Tibial nerve (tissue), 4 donors: ENCODE data around the gene DZIP1L. TPM values are rescaled to one million over a fixed set of nuclear protein-coding genes. Genes with fewer than 3 reads are reported as not detected.

Experiments used
- DNase-seq, 2 donors: peaks; one replicate each; pipeline ENCODE4 v3.0.0-alpha.2; 2019; ENCODE audit warnings: low spot score in 2 of 2
- H3K27ac ChIP-seq, 4 donors: fragments of 200-600 bp; sonication (generic) in 3 of 4; one replicate each; pipeline ENCODE4 v1.5.1; 2017 to 2019; ENCODE audit warnings: mild to moderate bottlenecking in 1 of 4
- H3K27me3 ChIP-seq, 2 donors: fragments of 200-600 bp; sonication (generic) in 1 of 2; one replicate each; pipeline versions ENCODE4 v1.5.1 to v1.6.0; 2017 to 2019
- H3K36me3 ChIP-seq, 3 donors: fragments of 200-600 bp; sonication (generic); one replicate each; pipeline ENCODE4 v1.5.1; 2018 to 2019
- H3K4me1 ChIP-seq, 4 donors: fragments of 200-600 bp; sonication (generic) in 3 of 4; one replicate each; pipeline ENCODE4 v1.5.1; 2017 to 2019
- H3K4me3 ChIP-seq, 4 donors: fragments of 200-600 bp; sonication (generic) in 3 of 4; one replicate each; pipeline ENCODE4 v1.5.1; 2017 to 2019; ENCODE audit warnings: mild to moderate bottlenecking in 1 of 4, moderate library complexity in 1 of 4
- H3K9me3 ChIP-seq, 4 donors: fragments of 200-600 bp; sonication (generic) in 3 of 4; one replicate each; pipeline ENCODE4 v1.5.1; 2017 to 2019
- CTCF ChIP-seq, 5 experiments: fragments of 200-600 bp in 3 of 5; fragments of 450-650 bp in 2 of 5; sonication (generic) in 3 of 5; IDR thresholded peaks; one replicate each; pipeline ENCODE4 v1.5.1; 2016 to 2019; ENCODE audit warnings: antibody characterized with exemption in 5 of 5, mild to moderate bottlenecking in 3 of 5, moderate library complexity in 2 of 5
- EP300 ChIP-seq, 2 donors: sonication (generic); formaldehyde crosslinking; IDR thresholded peaks; one replicate each; pipeline ENCODE4 v1.6.1; 2017; ENCODE audit warnings: antibody characterized with exemption in 2 of 2, mild to moderate bottlenecking in 1 of 2
- POLR2A ChIP-seq, 2 donors: fragments of 450-650 bp; IDR thresholded peaks; one replicate each; pipeline ENCODE4 v1.6.1; 2017; ENCODE audit warnings: antibody characterized with exemption in 2 of 2, mild to moderate bottlenecking in 2 of 2, moderate library complexity in 2 of 2
- WGBS, 2 donors: methylation state at CpG; one replicate each; pipeline ENCODE4 v1.1.5; 2018; 5-methylcytosine and 5-hydroxymethylcytosine counted together
- total RNA-seq, 4 donors: library from RNA; depleted of rRNA; stranded (reverse); fragments of >200 nt; gene quantifications; one replicate each; pipeline ENCODE4 v1.1.0, GENCODE V29; 2016

DZIP1L gene
- total RNA-seq, 4 donors from 2014 or later, result 40.2 to 64.5 (median 42.8) TPM

- no peak for DNase-seq
- TF ChIP-seq EP300 (IDR thresholded peaks at IDR 0.05) (no peak), CTCF (IDR thresholded peaks at IDR 0.05) (no peak), POLR2A (IDR thresholded peaks at IDR 0.05) (no peak)
- WGBS, 2 donors, result 95 to 96% methylated on average over 1 of the region's 1 CpG
- Histone ChIP-seq H3K36me3 (no peaks in the 10 kb centered on the region), H3K27ac (no peak overlapping the region), H3K27me3 (no peaks in the 10 kb centered on the region), H3K4me1 (no peaks in the 10 kb centered on the region), H3K9me3 (no peaks in the 10 kb centered on the region), H3K4me3 (no peak overlapping the region)
Observed at GRCh38 chr3:138054057-138054456, 61.4 kb downstream of the DZIP1L start.

DNA sequence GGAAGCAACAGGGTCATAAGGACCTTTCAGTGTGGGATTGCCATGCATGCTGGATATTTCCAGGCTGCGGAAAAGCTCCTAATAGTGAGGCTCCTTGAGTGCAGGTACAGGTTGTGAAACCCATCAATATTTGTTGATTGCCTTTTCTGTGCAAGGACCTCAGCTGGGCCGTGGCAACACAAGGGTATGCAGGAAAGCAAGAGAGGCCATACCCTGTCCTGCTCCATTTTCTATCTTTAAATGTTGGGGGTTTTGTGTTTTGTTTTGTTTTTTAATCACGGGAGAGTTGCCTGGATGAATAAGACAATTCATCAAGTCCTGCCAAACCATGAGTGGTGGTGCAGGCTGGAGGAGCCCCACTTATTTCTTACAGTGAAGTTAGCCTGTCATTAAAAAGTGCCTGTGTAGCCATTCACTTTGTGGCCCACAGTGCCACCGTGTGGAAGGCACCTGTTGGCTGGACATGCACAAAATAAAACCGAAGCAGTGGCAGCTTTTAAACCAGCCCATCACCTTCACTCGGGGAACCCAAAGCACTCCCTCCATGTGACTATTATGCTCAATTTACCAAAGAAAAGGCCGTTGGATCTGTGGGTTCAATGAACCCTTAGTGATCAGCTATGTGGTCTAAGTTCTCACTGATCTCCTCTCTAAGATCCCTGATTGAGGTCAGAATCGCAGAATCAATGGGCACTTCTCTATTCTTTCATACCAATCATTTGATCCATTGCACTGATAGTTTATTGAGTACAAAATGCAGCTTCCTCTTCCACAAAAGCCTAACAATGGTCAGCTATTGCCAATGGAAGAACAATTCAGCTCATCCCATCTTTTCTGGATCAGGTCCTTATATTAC lies 63.2 kb downstream of the DZIP1L start:
- Histone ChIP-seq H3K36me3 (no peaks in the 10 kb centered on the region), H3K4me3 (no peak overlapping the region), H3K27ac (no peak overlapping the region), H3K9me3 (no peaks in the 10 kb centered on the region), H3K27me3 (no peaks in the 10 kb centered on the region), H3K4me1 (no peaks in the 10 kb centered on the region)
- 42 to 46% methylated on average over 8 of the region's 8 CpGs for WGBS, 2 donors
- no peak for DNase-seq
- TF ChIP-seq POLR2A (IDR thresholded peaks at IDR 0.05) (no peak), CTCF (IDR thresholded peaks at IDR 0.05) (peak in 4 of 5 experiments; percentile 14 to 31 (median 24))

GRCh38 chr3:138049157-138049919 lies 66.1 kb downstream of the DZIP1L start:
- WGBS, 2 donors, result 89 to 92% methylated on average over 9 of the region's 9 CpGs
- Histone ChIP-seq H3K27ac (no peak overlapping the region), H3K4me1 (no peaks in the 10 kb centered on the region), H3K9me3 (no peaks in the 10 kb centered on the region), H3K4me3 (no peak overlapping the region), H3K27me3 (no peaks in the 10 kb centered on the region), H3K36me3 (no peaks in the 10 kb centered on the region)
- TF ChIP-seq EP300 (IDR thresholded peaks at IDR 0.05) (no peak), POLR2A (IDR thresholded peaks at IDR 0.05) (no peak), CTCF (IDR thresholded peaks at IDR 0.05) (no peak)
- DNase-seq, result no peak

- no peaks in the 10 kb centered on the region for H3K4me1 ChIP-seq
- no peaks in the 10 kb centered on the region for H3K36me3 ChIP-seq
- H3K27ac ChIP-seq, result no peak overlapping the region
- H3K27me3 ChIP-seq, result no peaks in the 10 kb centered on the region
- no peak overlapping the region for H3K4me3 ChIP-seq
- DNase-seq, result no peak
- H3K9me3 ChIP-seq, result no peaks in the 10 kb centered on the region
- 53 to 62% methylated on average over 5 of the region's 5 CpGs for WGBS, 2 donors
- no peak for TF ChIP-seq CTCF (IDR thresholded peaks at IDR 0.05)
- no peak for TF ChIP-seq POLR2A (IDR thresholded peaks at IDR 0.05)
- no peak for TF ChIP-seq EP300 (IDR thresholded peaks at IDR 0.05)
Observed at GRCh38 chr3:138047596-138048158, 67.7 kb downstream of the DZIP1L start.

- DNase-seq, result no peak
- H3K36me3 ChIP-seq, result no peaks in the 10 kb centered on the region
- no peak overlapping the region for H3K4me3 ChIP-seq
- TF ChIP-seq POLR2A (IDR thresholded peaks at IDR 0.05) (no peak), EP300 (IDR thresholded peaks at IDR 0.05) (no peak)
- H3K4me1 ChIP-seq, result no peaks in the 10 kb centered on the region
- H3K9me3 ChIP-seq, result no peaks in the 10 kb centered on the region
- no peak overlapping the region for H3K27ac ChIP-seq
- no peaks in the 10 kb centered on the region for H3K27me3 ChIP-seq
- WGBS, 2 donors, result 24 to 85% methylated on average over 3 of the region's 3 CpGs
Observed at GRCh38 chr3:138046955-138047354, 68.5 kb downstream of the DZIP1L start.
